Aorta (tissue), 5 donors: ENCODE results near the gene COL21A1. TPM values are rescaled to one million over a fixed set of nuclear protein-coding genes. Genes with fewer than 3 reads are reported as not detected.

Experiments used
- ATAC-seq: fragments of 200-7000 bp; cut with Tn5 transposase; one replicate; pipeline ENCODE4 v1.9.1; 2022; ENCODE audit warnings: moderate library complexity; ENCODE audit not compliant: low FRiP score
- DNase-seq, 2 donors: peaks; one replicate each; pipeline ENCODE4 v3.0.0-alpha.2; 2020
- H3K27ac ChIP-seq, 2 donors: one replicate each; pipeline ENCODE4 v1.5.1; 2013; ENCODE audit warnings: low read length in 2 of 2, mild to moderate bottlenecking in 2 of 2, moderate library complexity in 2 of 2, control low read depth in 1 of 2, inconsistent platforms in 1 of 2, low read depth in 1 of 2
- H3K27me3 ChIP-seq, 2 donors: one replicate each; pipeline ENCODE4 v1.6.1; 2013; ENCODE audit warnings: control low read depth in 1 of 2, low read length in 1 of 2, mild to moderate bottlenecking in 1 of 2, moderate library complexity in 1 of 2; ENCODE audit not compliant: insufficient read depth in 2 of 2, control insufficient read depth in 1 of 2
- H3K36me3 ChIP-seq, 2 donors: one replicate each; pipeline ENCODE4 v1.6.1; 2013; ENCODE audit warnings: control low read depth in 1 of 2, low read length in 1 of 2, mild to moderate bottlenecking in 1 of 2; ENCODE audit not compliant: insufficient read depth in 2 of 2, control insufficient read depth in 1 of 2
- H3K4me1 ChIP-seq, 2 donors: one replicate each; pipeline ENCODE4 v1.6.1; 2013; ENCODE audit warnings: low read length in 2 of 2, control low read depth in 1 of 2, mild to moderate bottlenecking in 1 of 2, moderate library complexity in 1 of 2; ENCODE audit not compliant: insufficient read depth in 2 of 2, control insufficient read depth in 1 of 2
- H3K4me3 ChIP-seq, 2 donors: one replicate each; pipeline ENCODE4 v1.5.1; 2013; ENCODE audit warnings: low read length in 2 of 2, control low read depth in 1 of 2, mild to moderate bottlenecking in 1 of 2
- H3K9me3 ChIP-seq: one replicate; pipeline ENCODE4 v1.6.1; 2013; ENCODE audit warnings: mild to moderate bottlenecking, low read length; ENCODE audit not compliant: control insufficient read depth
- WGBS, 2 donors: extraction: QIAGEN DNeasy Blood & Tissue Kit; methylation state at CpG; one replicate each; pipeline ENCODE4 v1.1.7; 2013; 5-methylcytosine and 5-hydroxymethylcytosine counted together
- intact Hi-C, 2 donors: fragments of 100-400 bp; cut with DNase I; formaldehyde crosslinking; loops; one replicate each; pipeline versions ENCODE4 v1.14.2 to v1.15.0; 2022
- polyA plus RNA-seq, 2 donors: library from polyadenylated mRNA; stranded (reverse); fragments of 200-250 nt; gene quantifications; one replicate each; pipeline ENCODE4 v1.2.3, GENCODE V29; 2013
- total RNA-seq, 2 donors: library from RNA; stranded (reverse); fragmentation: NEBNext Ultra II Directional; extraction: Animal tissue kit (Norgen Biotek cat#: 25700); gene quantifications; one replicate each; pipeline ENCODE4 v1.2.1, GENCODE V29; 2021
- donor health status: healthy with polysubstance abuse.
- donor health status: Bipolar disorder and iron deficiency.
- donor health status: DM: no; HTN: no; CAD: no.
- donor health status: DM: no; HTN: no; CAD: no.
- donor health status: DM: yes; HTN: yes; CAD: no.

Gene COL21A1
- total and polyA plus RNA-seq, 4 donors: 22.5 to 67.0 (median 31.1) TPM

- no peak for DNase-seq
Measured at GRCh38 chr6:56038764-56039163, 208.6 kb downstream of the COL21A1 start.

DNA sequence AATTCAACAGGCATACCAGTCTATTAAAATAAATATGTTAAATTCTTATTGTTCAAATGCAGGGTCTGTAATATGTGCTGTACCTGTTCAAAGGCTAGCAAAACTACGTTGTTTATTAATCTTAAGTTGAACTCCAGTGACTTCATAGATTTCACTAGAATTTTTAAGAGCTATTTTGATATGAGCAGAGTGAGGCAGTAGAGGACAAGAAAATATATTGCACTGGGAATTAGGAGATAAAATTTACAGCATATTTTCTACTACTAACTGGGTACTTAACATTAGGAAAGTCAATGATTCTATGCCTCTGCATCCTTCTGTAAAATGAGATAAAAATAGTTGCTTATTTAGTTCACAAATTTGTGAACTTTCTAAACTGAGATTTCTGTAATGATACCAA lies 209.8 kb downstream of the COL21A1 start:
- ATAC-seq (no peak), DNase-seq (no peak)
- H3K4me3 ChIP-seq: no peak overlapping the region
- H3K9me3 ChIP-seq: no peaks in the 10 kb centered on the region
- no peaks in the 10 kb centered on the region for H3K36me3 ChIP-seq
- intact Hi-C loops: no loop called here
- no peak overlapping the region for H3K27ac ChIP-seq
- WGBS, 2 donors: 18 to 30% methylated on average over 1 of the region's 1 CpG
- H3K4me1 ChIP-seq: peaks cover 0 to 3% of the 10 kb centered on the region in 2 donors
- H3K27me3 ChIP-seq: no peaks in the 10 kb centered on the region

More at GRCh38 chr6:56038764-56039163, 208.6 kb downstream of the COL21A1 start:
- intact Hi-C loops: no loop called here
- Histone ChIP-seq H3K4me3 (no peak overlapping the region), H3K27me3 (no peaks in the 10 kb centered on the region), H3K4me1 (no peaks in the 10 kb centered on the region), H3K36me3 (no peaks in the 10 kb centered on the region), H3K27ac (no peak overlapping the region), H3K9me3 (no peaks in the 10 kb centered on the region)
- WGBS, 2 donors: 96 to 98% methylated on average over 6 of the region's 6 CpGs
- ATAC-seq: no peak

- ATAC-seq: no peak
- 15 to 24% methylated on average over 1 of the region's 1 CpG for WGBS, 2 donors
- intact Hi-C loops: no loop called here
- no peaks in the 10 kb centered on the region for H3K36me3 ChIP-seq
- no peaks in the 10 kb centered on the region for H3K27me3 ChIP-seq
- no peak for DNase-seq
- no peaks in the 10 kb centered on the region for H3K9me3 ChIP-seq
- no peak overlapping the region for H3K27ac ChIP-seq
- peaks cover 0 to 3% of the 10 kb centered on the region in 2 donors for H3K4me1 ChIP-seq
- H3K4me3 ChIP-seq: no peak overlapping the region
Measured at GRCh38 chr6:56036916-56037600, 210.3 kb downstream of the COL21A1 start.

- DNase-seq (no peak), ATAC-seq (no peak)
- H3K9me3 ChIP-seq: no peaks in the 10 kb centered on the region
- 95 to 100% methylated on average over 2 of the region's 2 CpGs for WGBS, 2 donors
- peaks cover 0 to 3% of the 10 kb centered on the region in 2 donors for H3K4me1 ChIP-seq
- no peak overlapping the region for H3K4me3 ChIP-seq
- no peak overlapping the region for H3K27ac ChIP-seq
- no peaks in the 10 kb centered on the region for H3K27me3 ChIP-seq
- no peaks in the 10 kb centered on the region for H3K36me3 ChIP-seq
- intact Hi-C loops: no loop called here
Measured at GRCh38 chr6:56033401-56033800, 214.0 kb downstream of the COL21A1 start.

GRCh38 chr6:56032715-56033260 lies 214.6 kb downstream of the COL21A1 start:
- Histone ChIP-seq H3K27ac (no peak overlapping the region), H3K36me3 (no peaks in the 10 kb centered on the region), H3K4me1 (peaks cover 0 to 3% of the 10 kb centered on the region in 2 donors), H3K9me3 (no peaks in the 10 kb centered on the region), H3K4me3 (no peak overlapping the region), H3K27me3 (no peaks in the 10 kb centered on the region)
- DNase-seq (no peak), ATAC-seq (no peak)
- 40 to 41% methylated on average over 2 of the region's 2 CpGs for WGBS, 2 donors
- intact Hi-C loops: no loop called here

DNA sequence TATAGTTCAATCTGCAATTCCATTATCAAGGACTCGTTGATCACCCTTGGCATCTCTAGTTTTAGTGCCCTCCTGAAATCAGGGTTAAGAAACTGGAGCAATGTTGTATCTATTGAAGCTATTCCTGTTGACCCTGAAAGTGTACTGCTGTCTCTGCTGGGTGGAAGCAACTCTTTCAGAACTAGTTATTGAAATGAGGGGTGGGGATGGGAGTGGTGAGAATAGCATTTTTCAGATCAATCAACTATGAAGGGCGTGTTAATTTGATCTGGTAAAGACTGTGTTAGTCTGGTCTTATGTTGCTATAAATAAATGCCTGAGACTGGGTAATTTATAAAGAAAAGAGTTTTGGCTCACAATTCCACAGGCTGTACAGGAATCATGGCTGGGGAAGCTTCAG lies 219.5 kb downstream of the COL21A1 start:
- no peak overlapping the region for H3K27ac ChIP-seq
- no peaks in the 10 kb centered on the region for H3K9me3 ChIP-seq
- H3K4me3 ChIP-seq: no peak overlapping the region
- DNase-seq: no peak
- peaks cover 2 to 3% of the 10 kb centered on the region in 2 donors for H3K4me1 ChIP-seq
- intact Hi-C loops: loop anchor here in 1 of 2 donors (5.0 kb wide), 1 partner anchor 264 kb away; no protein-coding TSS in a partner anchor
- ATAC-seq: no peak
- WGBS, 2 donors: 89 to 90% methylated on average over 2 of the region's 2 CpGs
- H3K27me3 ChIP-seq: no peaks in the 10 kb centered on the region
- H3K36me3 ChIP-seq: no peaks in the 10 kb centered on the region

- intact Hi-C loops: loop anchor here in 1 of 2 donors (5.0 kb wide), 1 partner anchor 266 kb away; no protein-coding TSS in a partner anchor
- H3K4me3 ChIP-seq: no peak overlapping the region
- peaks cover 0 to 2% of the 10 kb centered on the region in 2 donors for H3K4me1 ChIP-seq
- WGBS, 2 donors: 84 to 89% methylated on average over 2 of the region's 2 CpGs
- no peak for ATAC-seq
- H3K27me3 ChIP-seq: no peaks in the 10 kb centered on the region
- no peaks in the 10 kb centered on the region for H3K36me3 ChIP-seq
- no peaks in the 10 kb centered on the region for H3K9me3 ChIP-seq
- no peak overlapping the region for H3K27ac ChIP-seq
- DNase-seq: no peak
Measured at GRCh38 chr6:56026455-56027180, 220.8 kb downstream of the COL21A1 start.

GRCh38 chr6:56025795-56026194 lies 221.6 kb downstream of the COL21A1 start:
- ATAC-seq: no peak
- no peak overlapping the region for H3K27ac ChIP-seq
- intact Hi-C loops: loop anchor here in 1 of 2 donors (5.0 kb wide), 1 partner anchor 267 kb away; no protein-coding TSS in a partner anchor

More at GRCh38 chr6:56025795-56026194, 221.6 kb downstream of the COL21A1 start:
- Histone ChIP-seq H3K4me1 (peaks cover 0 to 2% of the 10 kb centered on the region in 2 donors), H3K27me3 (no peaks in the 10 kb centered on the region), H3K9me3 (no peaks in the 10 kb centered on the region), H3K4me3 (no peak overlapping the region), H3K36me3 (no peaks in the 10 kb centered on the region)
- DNase-seq: no peak
